HCT116 (cell line): Measurements from ENCODE around the gene DDO. TPM values are rescaled to one million over a fixed set of nuclear protein-coding genes. Genes with fewer than 3 reads are reported as not detected.

Source experiments
- ATAC-seq: fragments of 200-7000 bp; cut with Tn5 transposase; 2 replicates; pipeline ENCODE4 v1.9.1; 2020; ENCODE audit warnings: mild to moderate bottlenecking, moderate library complexity
- BruUV-seq: library from RNA; stranded (reverse); fragments of 400-500 nt; replicated peaks from 2 replicates; lab custom pipeline; 2021; lab: Mats Ljungman, UMichigan
- CTCF ChIA-PET: fragments of 300-600 bp; sonication (Branson Sonifier 250); formaldehyde crosslinking; loops from one replicate; lab custom pipeline; 2021; ENCODE audit warnings: antibody characterized with exemption; lab: Charles Lee
- POLR2A ChIA-PET: fragments of 300-600, 350-600 bp; sonication (Branson Sonifier 250); formaldehyde crosslinking; loops from one replicate; lab custom pipeline; 2021; ENCODE audit warnings: antibody characterized with exemption; lab: Charles Lee
- RAD21 ChIA-PET, 2 experiments: fragments of 300-600 bp; sonication (Branson Sonifier 250); formaldehyde crosslinking; loops; one replicate each; lab custom pipeline; 2023; ENCODE audit warnings: low total read pairs in 2 of 2; ENCODE audit not compliant: uncharacterized antibody in 2 of 2, unreplicated experiment in 2 of 2, low non-redundant PET in 1 of 2; lab: Charles Lee
- DNase-seq: peaks from one replicate; pipeline ENCODE4 v3.0.0-alpha.2; 2010; ENCODE audit warnings: low read depth, low spot score
- H2AFZ ChIP-seq: fragments of 200-600 bp; shearing (Covaris generic), sonication (generic); 2 replicates; pipeline ENCODE4 v1.6.1; 2017; ENCODE audit warnings: low read depth, mixed run types, mixed read lengths, antibody characterized with exemption, low read length; ENCODE audit not compliant: poor library complexity, severe bottlenecking
- H3K27ac ChIP-seq: 2 replicates; pipeline ENCODE4 v1.5.1; 2012; ENCODE audit warnings: low read depth, low read length
- H3K27me3 ChIP-seq: fragments of 200-600 bp; sonication (generic); 2 replicates; pipeline ENCODE4 v1.6.1; 2016; ENCODE audit warnings: mixed run types, low read length, mixed read lengths; ENCODE audit not compliant: insufficient read depth
- H3K36me3 ChIP-seq, 2 experiments: fragments of 200-500 bp in 1 of 2; fragments of 200-600 bp in 1 of 2; sonication (Bioruptor generic) in 1 of 2; sonication (generic) in 1 of 2; 2 replicates each; pipeline versions ENCODE4 v1.5.1 to v1.6.1; 2014 to 2016; ENCODE audit warnings: low read length in 2 of 2, inconsistent platforms in 1 of 2, mixed read lengths in 1 of 2, mixed run types in 1 of 2; ENCODE audit not compliant: insufficient read depth in 2 of 2, control insufficient read depth in 1 of 2
- H3K4me1 ChIP-seq, 2 experiments: fragments of 200-600 bp in 1 of 2; sonication (generic) in 1 of 2; 2 replicates each; pipeline versions ENCODE4 v1.5.1 to v1.6.1; 2012 to 2017; ENCODE audit warnings: low read length in 2 of 2, inconsistent platforms in 1 of 2, mild to moderate bottlenecking in 1 of 2, mixed read lengths in 1 of 2, mixed run types in 1 of 2, moderate library complexity in 1 of 2; ENCODE audit not compliant: insufficient read depth in 2 of 2, control insufficient read depth in 1 of 2
- H3K4me2 ChIP-seq: fragments of 200-600 bp; sonication (generic); 2 replicates; pipeline ENCODE4 v1.6.1; 2017; ENCODE audit warnings: mixed run types, low read length, mixed read lengths
- H3K4me3 ChIP-seq, 2 experiments: fragments of 200-600 bp in 1 of 2; sonication (generic) in 1 of 2; replicated peaks in 1 of 2; 2 replicates each; pipeline ENCODE4 v1.5.1; 2011 to 2016; ENCODE audit warnings: low read length in 2 of 2, control low read depth in 1 of 2, low read depth in 1 of 2, mild to moderate bottlenecking in 1 of 2, mixed read lengths in 1 of 2, mixed run types in 1 of 2
- H3K79me2 ChIP-seq: fragments of 200-600 bp; sonication (generic); 2 replicates; pipeline ENCODE4 v1.6.1; 2017; ENCODE audit warnings: mild to moderate bottlenecking, mixed run types, low read length, moderate library complexity, mixed read lengths; ENCODE audit not compliant: insufficient read depth
- H3K9ac ChIP-seq: fragments of 200-600 bp; sonication (generic); 2 replicates; pipeline ENCODE4 v1.6.1; 2016; ENCODE audit warnings: low read length, mixed read lengths
- H3K9me2 ChIP-seq: fragments of 200-600 bp; sonication (generic), shearing (Covaris generic); 2 replicates; pipeline ENCODE4 v1.6.1; 2017; ENCODE audit warnings: mixed run types, mild to moderate bottlenecking, moderate library complexity; ENCODE audit not compliant: insufficient read depth
- H3K9me3 ChIP-seq, 2 experiments: fragments of 200-500 bp in 1 of 2; fragments of 200-600 bp in 1 of 2; sonication (Bioruptor generic) in 1 of 2; sonication (generic) in 1 of 2; 2 replicates each; pipeline ENCODE4 v1.6.1; 2014 to 2017; ENCODE audit warnings: low read length in 2 of 2, mixed read lengths in 2 of 2, inconsistent platforms in 1 of 2, low read depth in 1 of 2, mild to moderate bottlenecking in 1 of 2, mixed run types in 1 of 2, moderate library complexity in 1 of 2; ENCODE audit not compliant: control insufficient read depth in 1 of 2, insufficient read depth in 1 of 2
- H4K20me1 ChIP-seq: fragments of 200-600 bp; sonication (generic), shearing (Covaris generic); 2 replicates; pipeline ENCODE4 v1.6.1; 2017; ENCODE audit warnings: mixed run types, mild to moderate bottlenecking, moderate library complexity; ENCODE audit not compliant: insufficient read depth
- CBX3 ChIP-seq: IDR thresholded peaks from 2 replicates; pipeline ENCODE4 v1.6.1; 2012; ENCODE audit warnings: low read depth
- CTCF ChIP-seq, 3 experiments: fragments of 200-600 bp in 1 of 3; sonication (generic) in 1 of 3; IDR thresholded peaks in 2 of 3; conservative IDR thresholded peaks in 1 of 3; 2 replicates each; pipeline ENCODE4 v1.5.1; 2012 to 2017; ENCODE audit warnings: low read depth in 2 of 3, low read length in 2 of 3, antibody characterized with exemption in 1 of 3, borderline replicate concordance in 1 of 3, control low read depth in 1 of 3, mild to moderate bottlenecking in 1 of 3, mixed read lengths in 1 of 3, mixed run types in 1 of 3, moderate library complexity in 1 of 3; ENCODE audit not compliant: insufficient read depth in 1 of 3
- EGR1 ChIP-seq: IDR thresholded peaks from 2 replicates; pipeline ENCODE4 v1.6.1; 2012; ENCODE audit warnings: low read depth
- ELF1 ChIP-seq: IDR thresholded peaks from 2 replicates; pipeline ENCODE4 v1.6.1; 2012; ENCODE audit warnings: low read depth, borderline replicate concordance
- FOSL1 ChIP-seq: IDR thresholded peaks from 2 replicates; pipeline ENCODE4 v1.6.1; 2012; ENCODE audit warnings: low read depth
- POLR2A ChIP-seq: IDR thresholded peaks from 2 replicates; pipeline ENCODE4 v1.7.0; 2011; ENCODE audit warnings: borderline replicate concordance; ENCODE audit not compliant: insufficient read depth, insufficient read length; ENCODE audit errors: extremely low read depth
- TCF7L2 ChIP-seq: IDR thresholded peaks from 2 replicates; pipeline ENCODE4 v1.7.0; 2011; ENCODE audit warnings: borderline replicate concordance, inconsistent platforms; ENCODE audit not compliant: insufficient read depth, insufficient read length; ENCODE audit errors: extremely low read depth
- ZFX ChIP-seq: fragments of 450-650 bp; IDR thresholded peaks from 2 replicates; pipeline ENCODE4 v1.6.1; 2017
- intact Hi-C: fragments of 100-400 bp; cut with micrococcal nuclease; formaldehyde crosslinking; loops from 2 replicates; pipeline ENCODE4 v1.10.0; 2022
- total RNA-seq: library from RNA; stranded (reverse); gene quantifications from one replicate; pipeline ENCODE4 v1.2.1, GENCODE V29; 2021; ENCODE audit not compliant: unreplicated experiment
- TF ChIP-seq, protein P1 (sequence below): IDR thresholded peaks from 2 replicates; pipeline ENCODE4 v1.6.1; 2011; ENCODE audit warnings: mild to moderate bottlenecking, low read length, moderate library complexity; ENCODE audit not compliant: insufficient replicate concordance; ENCODE audit errors: extremely low read depth

The DDO gene
- total RNA-seq, 1 experiment from 2014 or later = not detected

DNA sequence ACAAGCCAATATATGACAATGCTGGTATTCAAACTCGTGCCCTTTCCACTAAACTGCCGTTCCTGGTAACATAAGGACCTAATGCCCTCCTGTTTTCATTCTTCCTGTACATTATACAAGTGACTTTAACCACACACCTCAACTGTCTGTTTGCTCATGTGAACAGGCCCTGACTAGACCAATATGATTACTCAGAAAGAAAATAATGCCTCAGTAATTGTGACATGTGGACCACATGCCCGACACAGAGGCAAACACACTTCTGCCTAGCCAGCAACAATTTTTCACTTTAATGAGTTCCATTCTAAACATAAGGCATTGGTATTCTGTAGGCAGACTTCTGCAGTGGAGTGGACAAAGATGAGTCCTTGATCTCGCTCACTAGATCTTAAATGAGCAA is 31.0 kb upstream of the DDO start:
- RAD21 ChIA-PET = no interaction called here
- POLR2A ChIA-PET = no interaction called here

More for the DNA sequence above, 31.0 kb upstream of the DDO start:
- Histone ChIP-seq H3K4me1 (no peaks in the 10 kb centered on the region), H3K27me3 (no peaks in the 10 kb centered on the region), H3K27ac (no peak overlapping the region), H3K79me2 (no peaks in the 10 kb centered on the region), H2AFZ (no peak overlapping the region), H3K36me3 (no peaks in the 10 kb centered on the region), H3K9me3 (no peaks in the 10 kb centered on the region), H3K4me2 (no peak overlapping the region), H3K9me2 (no peaks in the 10 kb centered on the region), H3K4me3 (no peak overlapping the region), H4K20me1 (no peaks in the 10 kb centered on the region), H3K9ac (no peak overlapping the region)
- DNase-seq = no peak
- TF ChIP-seq CTCF (IDR thresholded peaks at IDR 0.05 in 2 of 3, conservative IDR thresholded peaks at IDR 0.05 in 1 of 3; ENCODE audit: borderline replicate concordance in 1 of 3, insufficient read depth in 1 of 3, low read depth in 2 of 3, low read length in 2 of 3) (no peak), EGR1 (no peak), POLR2A (no peak), FOSL1 (no peak), CBX3 (no peak), ELF1 (no peak), ZFX (no peak), TCF7L2 (no peak)
- TF ChIP-seq, protein P1, sequence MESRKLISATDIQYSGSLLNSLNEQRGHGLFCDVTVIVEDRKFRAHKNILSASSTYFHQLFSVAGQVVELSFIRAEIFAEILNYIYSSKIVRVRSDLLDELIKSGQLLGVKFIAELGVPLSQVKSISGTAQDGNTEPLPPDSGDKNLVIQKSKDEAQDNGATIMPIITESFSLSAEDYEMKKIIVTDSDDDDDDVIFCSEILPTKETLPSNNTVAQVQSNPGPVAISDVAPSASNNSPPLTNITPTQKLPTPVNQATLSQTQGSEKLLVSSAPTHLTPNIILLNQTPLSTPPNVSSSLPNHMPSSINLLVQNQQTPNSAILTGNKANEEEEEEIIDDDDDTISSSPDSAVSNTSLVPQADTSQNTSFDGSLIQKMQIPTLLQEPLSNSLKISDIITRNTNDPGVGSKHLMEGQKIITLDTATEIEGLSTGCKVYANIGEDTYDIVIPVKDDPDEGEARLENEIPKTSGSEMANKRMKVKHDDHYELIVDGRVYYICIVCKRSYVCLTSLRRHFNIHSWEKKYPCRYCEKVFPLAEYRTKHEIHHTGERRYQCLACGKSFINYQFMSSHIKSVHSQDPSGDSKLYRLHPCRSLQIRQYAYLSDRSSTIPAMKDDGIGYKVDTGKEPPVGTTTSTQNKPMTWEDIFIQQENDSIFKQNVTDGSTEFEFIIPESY = no peak
- CTCF ChIA-PET = no interaction called here
- ATAC-seq = no peak
- no TSS peak for BruUV-seq
- intact Hi-C loops = no loop called here
